ENCODE data around the gene FAM135A.

DNA sequence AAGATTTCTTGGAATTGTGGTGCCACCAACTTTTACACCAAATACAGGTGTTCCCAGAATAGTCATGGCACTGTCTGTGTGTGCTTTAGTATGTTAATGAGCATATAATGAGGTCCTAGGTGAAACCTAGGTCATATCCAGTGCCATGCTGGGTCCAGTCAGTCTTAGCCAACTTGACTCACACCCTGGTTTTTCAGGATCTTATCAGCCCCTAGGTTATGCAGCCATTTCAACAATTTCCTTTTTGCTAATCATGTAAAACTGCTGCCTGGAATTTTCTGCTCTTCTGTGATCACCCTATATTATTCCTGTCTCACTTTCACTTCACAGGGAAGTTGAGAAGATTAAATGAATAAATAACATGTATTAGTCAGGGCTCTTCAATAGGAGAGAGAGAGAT is 177.1 kb downstream of the FAM135A start:
- TF ChIP-seq, protein P1, sequence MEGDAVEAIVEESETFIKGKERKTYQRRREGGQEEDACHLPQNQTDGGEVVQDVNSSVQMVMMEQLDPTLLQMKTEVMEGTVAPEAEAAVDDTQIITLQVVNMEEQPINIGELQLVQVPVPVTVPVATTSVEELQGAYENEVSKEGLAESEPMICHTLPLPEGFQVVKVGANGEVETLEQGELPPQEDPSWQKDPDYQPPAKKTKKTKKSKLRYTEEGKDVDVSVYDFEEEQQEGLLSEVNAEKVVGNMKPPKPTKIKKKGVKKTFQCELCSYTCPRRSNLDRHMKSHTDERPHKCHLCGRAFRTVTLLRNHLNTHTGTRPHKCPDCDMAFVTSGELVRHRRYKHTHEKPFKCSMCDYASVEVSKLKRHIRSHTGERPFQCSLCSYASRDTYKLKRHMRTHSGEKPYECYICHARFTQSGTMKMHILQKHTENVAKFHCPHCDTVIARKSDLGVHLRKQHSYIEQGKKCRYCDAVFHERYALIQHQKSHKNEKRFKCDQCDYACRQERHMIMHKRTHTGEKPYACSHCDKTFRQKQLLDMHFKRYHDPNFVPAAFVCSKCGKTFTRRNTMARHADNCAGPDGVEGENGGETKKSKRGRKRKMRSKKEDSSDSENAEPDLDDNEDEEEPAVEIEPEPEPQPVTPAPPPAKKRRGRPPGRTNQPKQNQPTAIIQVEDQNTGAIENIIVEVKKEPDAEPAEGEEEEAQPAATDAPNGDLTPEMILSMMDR (IDR thresholded peaks at IDR 0.05) = no peak
- no peak for TF ChIP-seq EP300 (IDR thresholded peaks at IDR 0.05)
- no peak for TF ChIP-seq POLR2A (IDR thresholded peaks at IDR 0.05)
- TF ChIP-seq POLR2AphosphoS5 (IDR thresholded peaks at IDR 0.05) = no peak

All from suprapubic skin (tissue), 4 donors.